Epithelial cell of proximal tubule (primary cell): ENCODE data around the gene RAB8B. TPM values are rescaled to one million over a fixed set of nuclear protein-coding genes. Genes with fewer than 3 reads are reported as not detected.

ENCODE experiments used
- DNase-seq: peaks from one replicate; pipeline ENCODE4 v3.0.0-alpha.2; 2011; ENCODE audit warnings: low read depth
- H3K4me3 ChIP-seq: 2 replicates; pipeline ENCODE4 v1.5.1; 2011; ENCODE audit warnings: low read depth, mild to moderate bottlenecking, low read length
- CTCF ChIP-seq: conservative IDR thresholded peaks from 2 replicates; pipeline ENCODE4 v1.5.1; 2012; ENCODE audit warnings: low read depth, mild to moderate bottlenecking, low read length
- total RNA-seq: library from RNA; depleted of rRNA; stranded (reverse); fragments of >200 nt; gene quantifications from 2 replicates; pipeline ENCODE4 v1.2.3, GENCODE V29; 2015

RAB8B gene
- total RNA-seq, 1 donor from 2014 or later, result 20.9 TPM

DNA sequence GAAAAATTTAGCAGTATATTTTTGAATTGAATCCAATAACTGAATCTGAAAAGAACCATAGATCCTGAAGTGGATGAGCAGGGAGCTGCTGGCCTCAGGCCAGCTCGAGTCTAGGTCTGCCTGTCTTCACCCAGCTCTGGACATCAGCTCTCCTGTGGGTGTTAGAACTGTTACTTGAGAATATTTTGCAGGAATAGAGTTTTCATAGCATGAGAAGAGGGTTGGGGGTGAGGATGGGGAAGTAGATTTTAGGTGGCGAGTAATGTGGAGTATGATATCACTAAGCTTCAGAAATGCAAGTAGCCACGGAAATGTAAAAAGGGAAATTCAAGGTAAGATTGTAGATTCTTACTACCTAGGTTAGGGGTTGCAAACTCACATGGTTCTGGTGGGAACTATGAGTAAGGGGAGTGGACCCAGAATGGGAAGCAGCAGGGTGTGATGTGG, 6.2 kb downstream of the RAB8B start:
- H3K4me3 ChIP-seq, result no peak overlapping the region
- DNase-seq, result no peak
- TF ChIP-seq CTCF, result no peak

- no peak overlapping the region for H3K4me3 ChIP-seq
- DNase-seq, result no peak
- TF ChIP-seq CTCF, result no peak
Measured at GRCh38 chr15:63196842-63197241, 7.4 kb downstream of the RAB8B start.

DNA sequence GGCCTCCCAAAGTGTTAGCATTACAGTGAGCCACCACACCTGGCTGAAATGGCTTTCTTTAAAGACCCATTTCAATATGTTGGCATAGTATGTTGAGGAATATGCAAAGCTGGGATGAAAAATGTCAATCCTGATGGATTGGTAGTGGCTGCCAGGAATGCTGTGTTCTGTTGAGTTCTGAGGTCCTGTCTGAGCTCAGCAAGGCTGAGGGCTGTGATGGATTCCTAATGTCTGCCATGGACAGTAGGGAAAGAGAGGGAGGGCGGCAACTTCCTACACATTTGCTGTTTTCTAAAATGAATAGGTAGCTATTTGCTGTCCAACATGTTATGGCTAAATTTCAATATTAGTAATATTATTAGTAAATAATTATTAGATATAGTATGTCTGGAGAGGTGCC, 8.2 kb downstream of the RAB8B start:
- no peak overlapping the region for H3K4me3 ChIP-seq
- no peak for DNase-seq
- TF ChIP-seq CTCF, result no peak

- H3K4me3 ChIP-seq, result no peak overlapping the region
- no peak for TF ChIP-seq CTCF
- DNase-seq, result no peak
Measured at GRCh38 chr15:63198371-63199250, 9.2 kb downstream of the RAB8B start.

- H3K4me3 ChIP-seq, result no peak overlapping the region
- TF ChIP-seq CTCF, result no peak
- DNase-seq, result no peak
Measured at GRCh38 chr15:63200464-63201249, 11.3 kb downstream of the RAB8B start.

GRCh38 chr15:63202861-63203260, 13.5 kb downstream of the RAB8B start:
- no peak for DNase-seq
- H3K4me3 ChIP-seq, result no peak overlapping the region
- no peak for TF ChIP-seq CTCF
